Fibroblast of skin of right biceps (primary cell): ENCODE data around the gene APH1A.
"Not testable (repeated sequence)": the region's sequence is repeated elsewhere in the genome, so short reads cannot be mapped to it uniquely, and the experiment has no call there.

Experiments
- DNase-seq: peaks from one replicate; pipeline ENCODE4 v3.0.0-alpha.2; 2013

The APH1A gene

GRCh38 chr1:150233359-150234308 lies 35.2 kb downstream of the APH1A start:
- DNase-seq, result no peak

- not testable (repeated sequence) for DNase-seq
Measured at GRCh38 chr1:150232921-150233320, 35.9 kb downstream of the APH1A start.

- DNase-seq, result not testable (repeated sequence)
Measured at GRCh38 chr1:150228246-150228645, 40.6 kb downstream of the APH1A start.

GRCh38 chr1:150227228-150227627 lies 41.6 kb downstream of the APH1A start:
- DNase-seq, result no peak

- no peak for DNase-seq
Measured at GRCh38 chr1:150226486-150226885, 42.3 kb downstream of the APH1A start.

GRCh38 chr1:150225546-150225945 lies 43.3 kb downstream of the APH1A start:
- no peak for DNase-seq

- DNase-seq, result no peak
Measured at GRCh38 chr1:150224983-150225382, 43.8 kb downstream of the APH1A start.

- DNase-seq, result peak; percentile 36
Measured at GRCh38 chr1:150221552-150221951, 47.3 kb downstream of the APH1A start.

GRCh38 chr1:150215855-150216254 lies 53.0 kb downstream of the APH1A start:
- DNase-seq, result not testable (repeated sequence)
